HUES64 (cell line): ENCODE measurements around the gene SOWAHC.
"Not testable (repeated sequence)": the region's sequence is repeated elsewhere in the genome, so short reads cannot be mapped to it uniquely, and the experiment has no call there.

ENCODE experiments used
- H3K27ac ChIP-seq: 2 replicates; pipeline ENCODE4 v1.7.0; 2013; ENCODE audit warnings: low read depth, low read length, inconsistent platforms
- H3K27me3 ChIP-seq: 2 replicates; pipeline ENCODE4 v1.6.1; 2013; ENCODE audit warnings: mild to moderate bottlenecking, low read length; ENCODE audit not compliant: insufficient read depth
- H3K36me3 ChIP-seq: 2 replicates; pipeline ENCODE4 v1.6.1; 2013; ENCODE audit warnings: mild to moderate bottlenecking, low read length; ENCODE audit not compliant: insufficient read depth
- H3K4me1 ChIP-seq: 2 replicates; pipeline ENCODE4 v1.6.1; 2013; ENCODE audit warnings: mild to moderate bottlenecking, low read length, moderate library complexity; ENCODE audit not compliant: insufficient read depth
- H3K4me3 ChIP-seq: 2 replicates; pipeline ENCODE4 v1.5.1; 2013; ENCODE audit warnings: mild to moderate bottlenecking, low read length, moderate library complexity
- H3K9ac ChIP-seq: 2 replicates; pipeline ENCODE4 v1.6.1; 2013; ENCODE audit warnings: mild to moderate bottlenecking, low read depth, low read length
- H3K9me3 ChIP-seq: 2 replicates; pipeline ENCODE4 v1.6.1; 2013; ENCODE audit warnings: low read depth, low read length; ENCODE audit not compliant: insufficient read depth
- WGBS: fragments of 150-250, 120-280 bp; methylation state at CpG from one replicate; pipeline ENCODE4 v1.1.7; 2013; ENCODE audit warnings: missing lambda C conversion rate; 5-methylcytosine and 5-hydroxymethylcytosine counted together

Gene SOWAHC

DNA sequence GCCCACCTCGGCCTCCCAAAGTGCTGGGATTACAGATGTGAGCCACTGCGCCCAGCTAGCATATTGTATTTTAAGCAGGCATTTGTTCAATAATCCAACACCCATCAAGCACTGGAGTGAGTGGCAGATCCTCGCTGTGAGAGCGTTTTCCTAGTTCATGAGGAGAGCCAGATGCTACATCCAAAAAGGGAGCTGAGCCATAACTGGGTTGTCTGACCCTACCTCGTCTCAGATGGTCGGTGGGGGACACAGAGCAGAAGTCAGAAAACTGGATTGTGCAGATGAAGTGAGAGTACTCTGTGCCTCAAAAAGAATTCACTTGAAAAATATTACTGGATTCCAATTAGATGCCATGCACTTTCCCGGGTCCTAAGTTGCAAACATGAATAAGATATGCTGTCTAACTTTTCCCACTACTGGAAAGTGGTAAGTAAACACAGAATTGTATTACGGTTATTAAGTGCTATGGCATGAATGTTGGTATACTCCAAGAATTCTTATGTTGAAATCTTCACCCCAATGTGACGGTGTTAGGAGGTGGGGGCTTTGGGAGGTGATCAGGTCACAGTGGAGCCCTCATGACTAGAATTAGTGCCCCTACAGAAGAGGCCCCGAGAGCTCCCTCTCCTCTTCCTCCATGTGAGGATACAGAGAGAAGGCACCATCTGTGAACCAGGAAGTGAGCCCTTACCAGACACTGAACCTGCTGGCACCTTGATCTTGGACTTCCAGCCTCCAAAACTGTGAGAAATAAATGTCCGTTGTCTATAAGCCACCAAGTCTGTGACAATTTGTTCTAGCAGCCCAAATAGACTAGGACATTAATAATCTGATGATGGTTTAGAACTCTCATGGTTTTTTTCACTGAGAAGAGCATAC, 21.5 kb downstream of the SOWAHC start:
- no peak overlapping the region for H3K4me3 ChIP-seq
- H3K9ac ChIP-seq, result no peak overlapping the region
- no peaks in the 10 kb centered on the region for H3K4me1 ChIP-seq
- no peak overlapping the region for H3K27ac ChIP-seq
- 88% methylated on average over 11 of the region's 11 CpGs for WGBS
- H3K27me3 ChIP-seq, result no peaks in the 10 kb centered on the region
- H3K36me3 ChIP-seq, result no peaks in the 10 kb centered on the region
- H3K9me3 ChIP-seq, result no peaks in the 10 kb centered on the region

GRCh38 chr2:109636317-109636716, 22.2 kb downstream of the SOWAHC start:
- H3K4me3 ChIP-seq, result no peak overlapping the region
- H3K9ac ChIP-seq, result no peak overlapping the region
- no peaks in the 10 kb centered on the region for H3K9me3 ChIP-seq
- H3K4me1 ChIP-seq, result no peaks in the 10 kb centered on the region
- H3K36me3 ChIP-seq, result no peaks in the 10 kb centered on the region
- 92% methylated on average over 1 of the region's 1 CpG for WGBS
- no peak overlapping the region for H3K27ac ChIP-seq
- H3K27me3 ChIP-seq, result no peaks in the 10 kb centered on the region

DNA sequence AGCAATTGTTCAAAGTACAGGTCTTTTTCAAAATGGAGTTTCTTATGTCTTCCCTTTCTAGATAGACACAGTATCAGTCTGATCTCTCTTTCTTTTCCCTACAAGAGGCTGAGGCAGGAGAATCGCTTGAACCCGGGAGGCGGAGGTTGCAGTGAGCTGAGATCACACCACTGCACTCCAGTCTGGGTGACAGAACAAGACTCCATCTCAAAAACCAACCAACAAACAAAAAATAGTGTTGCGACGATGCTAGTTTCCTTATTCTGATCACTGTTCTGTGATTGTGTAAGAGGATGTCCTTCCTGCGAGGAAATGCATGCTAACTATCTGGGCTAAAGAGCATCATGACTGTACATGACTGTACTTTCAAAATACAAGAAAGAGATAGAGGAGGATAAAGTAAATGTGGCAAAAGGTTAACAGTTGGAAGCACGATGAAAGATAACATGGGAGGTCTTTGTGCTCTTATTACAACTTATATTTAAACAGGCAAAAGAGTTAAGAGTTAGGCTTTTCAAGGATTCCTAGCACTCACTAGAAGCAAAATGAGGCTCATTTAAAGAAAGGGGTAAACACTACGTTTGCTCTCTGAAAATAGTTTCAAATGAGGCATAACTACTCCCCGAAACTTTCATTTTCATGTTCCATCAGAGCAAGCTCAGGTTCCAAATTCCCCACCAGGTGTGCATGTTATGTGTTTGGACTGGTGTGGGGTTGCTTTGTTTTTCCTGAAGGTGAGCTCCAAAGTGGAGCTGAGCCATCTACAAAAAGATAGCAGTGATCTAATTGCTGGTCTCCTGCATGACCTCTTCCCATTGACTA, 23.8 kb downstream of the SOWAHC start:
- Histone ChIP-seq H3K4me1 (no peaks in the 10 kb centered on the region), H3K36me3 (no peaks in the 10 kb centered on the region), H3K27ac (no peak overlapping the region), H3K27me3 (no peaks in the 10 kb centered on the region), H3K4me3 (no peak overlapping the region), H3K9ac (no peak overlapping the region), H3K9me3 (no peaks in the 10 kb centered on the region)
- 90% methylated on average over 9 of the region's 9 CpGs for WGBS

- 100% methylated on average over 2 of the region's 3 CpGs for WGBS
- Histone ChIP-seq H3K9ac (no peak overlapping the region), H3K36me3 (no peaks in the 10 kb centered on the region), H3K27ac (no peak overlapping the region), H3K4me3 (no peak overlapping the region), H3K27me3 (no peaks in the 10 kb centered on the region), H3K9me3 (no peaks in the 10 kb centered on the region), H3K4me1 (no peaks in the 10 kb centered on the region)
Observed at GRCh38 chr2:109638795-109639194, 24.6 kb downstream of the SOWAHC start.

GRCh38 chr2:109640000-109640399, 25.8 kb downstream of the SOWAHC start:
- H3K9me3 ChIP-seq, H3K36me3 ChIP-seq, H3K27ac ChIP-seq, H3K4me1 ChIP-seq, H3K9ac ChIP-seq, H3K4me3 ChIP-seq, H3K27me3 ChIP-seq: not testable (repeated sequence)
- 97% methylated on average over 9 of the region's 9 CpGs for WGBS

DNA sequence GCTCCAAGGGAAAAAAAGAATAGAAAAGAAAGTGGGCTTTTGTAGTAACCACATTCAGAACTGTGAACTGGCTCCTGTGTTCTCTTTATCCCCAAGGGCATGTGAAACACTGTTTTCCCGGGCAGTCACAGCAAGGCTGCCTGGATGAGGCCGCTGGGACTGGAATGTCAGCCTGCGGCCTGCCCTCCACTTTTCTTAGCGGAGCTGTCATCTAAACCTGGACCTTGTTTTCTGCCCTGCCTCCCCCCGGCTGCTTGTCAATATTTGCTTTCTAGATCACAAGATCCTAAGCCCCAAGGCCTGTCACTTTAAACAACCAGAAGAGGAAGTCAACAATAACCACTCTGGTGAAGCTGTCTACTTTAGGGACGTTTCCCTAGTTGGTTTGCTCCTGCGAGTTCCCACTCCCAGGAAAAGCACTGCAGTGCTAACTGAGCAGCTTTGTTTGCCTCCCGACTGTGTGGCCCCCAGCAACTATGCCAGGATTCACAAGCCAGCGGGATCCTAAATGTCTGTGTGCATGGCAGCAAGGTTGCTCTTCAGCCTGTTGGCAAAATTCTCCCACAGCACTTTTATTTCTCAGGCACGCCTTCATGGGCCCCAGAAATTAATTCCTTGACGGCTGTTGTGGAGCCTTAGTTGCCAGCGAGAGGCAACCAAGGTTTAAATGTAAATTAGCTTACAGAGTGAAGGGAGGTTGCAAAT, 30.6 kb downstream of the SOWAHC start:
- 23% methylated on average over 11 of the region's 12 CpGs for WGBS
- Histone ChIP-seq H3K4me1 (peaks cover 22% of the 10 kb centered on the region), H3K9me3 (no peaks in the 10 kb centered on the region), H3K4me3 (no peak overlapping the region), H3K36me3 (no peaks in the 10 kb centered on the region), H3K27me3 (no peaks in the 10 kb centered on the region), H3K9ac (no peak overlapping the region), H3K27ac (peak overlapping the region; percentile 58; the same call in 1 of the 2 replicates)

GRCh38 chr2:109645412-109646184, 31.4 kb downstream of the SOWAHC start:
- H3K27me3 ChIP-seq, result no peaks in the 10 kb centered on the region
- H3K4me1 ChIP-seq, result peaks cover 22% of the 10 kb centered on the region
- 67% methylated on average over 14 of the region's 14 CpGs for WGBS
- H3K4me3 ChIP-seq, result no peak overlapping the region
- H3K27ac ChIP-seq, result peak overlapping the region; percentile 58; the same call in 1 of the 2 replicates
- no peaks in the 10 kb centered on the region for H3K36me3 ChIP-seq
- H3K9ac ChIP-seq, result no peak overlapping the region
- H3K9me3 ChIP-seq, result no peaks in the 10 kb centered on the region

DNA sequence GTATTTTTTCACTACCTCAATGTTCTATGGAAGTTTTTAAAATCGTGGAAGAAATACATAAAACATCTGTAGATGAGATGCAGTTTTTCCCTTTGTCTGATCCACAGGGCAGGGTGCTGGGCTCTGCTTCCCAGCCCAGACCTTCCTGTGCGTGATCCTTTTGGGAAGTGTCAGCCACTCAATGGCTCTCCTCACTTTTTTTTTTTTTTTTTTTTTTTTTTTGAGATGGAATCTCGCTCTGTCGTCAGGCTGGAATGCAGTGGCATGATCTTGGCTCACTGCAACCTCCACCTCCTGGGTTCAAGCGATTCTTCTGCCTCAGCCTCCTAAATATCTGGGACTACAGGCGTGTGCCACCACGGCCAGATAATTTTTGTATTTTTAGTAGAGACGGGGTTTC, 32.8 kb downstream of the SOWAHC start:
- Histone ChIP-seq H3K9ac (no peak overlapping the region), H3K4me1 (peaks cover 22% of the 10 kb centered on the region), H3K27ac (no peak overlapping the region), H3K36me3 (no peaks in the 10 kb centered on the region), H3K4me3 (no peak overlapping the region), H3K27me3 (no peaks in the 10 kb centered on the region), H3K9me3 (no peaks in the 10 kb centered on the region)
- 82% methylated on average over 7 of the region's 8 CpGs for WGBS

DNA sequence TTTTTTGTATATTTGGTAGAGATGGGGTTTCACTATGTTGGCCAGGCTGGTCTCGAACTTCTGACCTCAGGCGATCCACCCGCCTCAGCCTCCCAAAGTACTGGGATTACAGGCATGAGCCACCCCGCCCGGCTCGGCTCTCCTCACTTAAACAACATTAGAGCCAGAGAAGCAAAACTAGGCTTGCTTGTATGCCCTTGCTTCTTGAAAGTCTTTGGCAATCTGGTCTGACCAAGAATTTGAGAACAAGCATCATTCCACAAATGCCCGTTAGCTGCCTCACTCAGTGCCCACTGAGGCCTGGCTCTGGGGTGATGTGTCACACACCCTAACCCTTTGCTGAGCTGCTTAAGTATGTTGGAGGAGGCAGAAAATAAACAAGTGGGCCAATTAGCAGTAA, 33.5 kb downstream of the SOWAHC start:
- Histone ChIP-seq H3K36me3 (no peaks in the 10 kb centered on the region), H3K9ac (no peak overlapping the region), H3K27me3 (no peaks in the 10 kb centered on the region), H3K4me3 (no peak overlapping the region), H3K27ac (no peak overlapping the region), H3K4me1 (peaks cover 22% of the 10 kb centered on the region), H3K9me3 (no peaks in the 10 kb centered on the region)
- 94% methylated on average over 7 of the region's 7 CpGs for WGBS

- Histone ChIP-seq H3K4me1 (peaks cover 22% of the 10 kb centered on the region), H3K4me3 (no peak overlapping the region), H3K27me3 (no peaks in the 10 kb centered on the region), H3K36me3 (no peaks in the 10 kb centered on the region), H3K9me3 (no peaks in the 10 kb centered on the region), H3K9ac (no peak overlapping the region), H3K27ac (no peak overlapping the region)
- WGBS, result 89% methylated on average over 8 of the region's 8 CpGs
Observed at GRCh38 chr2:109648041-109648527, 33.9 kb downstream of the SOWAHC start.
